SHP77 (cell line): Measurements from ENCODE around the gene ST6GAL1.
A peak's percentile ranks its signal among the peaks of the same experiment; 100 is the strongest.
"Not testable (repeated sequence)": the region's sequence is repeated elsewhere in the genome, so short reads cannot be mapped to it uniquely, and the experiment has no call there.

Source experiments
- DNase-seq, 2 experiments: peaks; one replicate each; lab custom pipeline; 2025; lab: John Stamatoyannopoulos, UW

The ST6GAL1 gene

DNA sequence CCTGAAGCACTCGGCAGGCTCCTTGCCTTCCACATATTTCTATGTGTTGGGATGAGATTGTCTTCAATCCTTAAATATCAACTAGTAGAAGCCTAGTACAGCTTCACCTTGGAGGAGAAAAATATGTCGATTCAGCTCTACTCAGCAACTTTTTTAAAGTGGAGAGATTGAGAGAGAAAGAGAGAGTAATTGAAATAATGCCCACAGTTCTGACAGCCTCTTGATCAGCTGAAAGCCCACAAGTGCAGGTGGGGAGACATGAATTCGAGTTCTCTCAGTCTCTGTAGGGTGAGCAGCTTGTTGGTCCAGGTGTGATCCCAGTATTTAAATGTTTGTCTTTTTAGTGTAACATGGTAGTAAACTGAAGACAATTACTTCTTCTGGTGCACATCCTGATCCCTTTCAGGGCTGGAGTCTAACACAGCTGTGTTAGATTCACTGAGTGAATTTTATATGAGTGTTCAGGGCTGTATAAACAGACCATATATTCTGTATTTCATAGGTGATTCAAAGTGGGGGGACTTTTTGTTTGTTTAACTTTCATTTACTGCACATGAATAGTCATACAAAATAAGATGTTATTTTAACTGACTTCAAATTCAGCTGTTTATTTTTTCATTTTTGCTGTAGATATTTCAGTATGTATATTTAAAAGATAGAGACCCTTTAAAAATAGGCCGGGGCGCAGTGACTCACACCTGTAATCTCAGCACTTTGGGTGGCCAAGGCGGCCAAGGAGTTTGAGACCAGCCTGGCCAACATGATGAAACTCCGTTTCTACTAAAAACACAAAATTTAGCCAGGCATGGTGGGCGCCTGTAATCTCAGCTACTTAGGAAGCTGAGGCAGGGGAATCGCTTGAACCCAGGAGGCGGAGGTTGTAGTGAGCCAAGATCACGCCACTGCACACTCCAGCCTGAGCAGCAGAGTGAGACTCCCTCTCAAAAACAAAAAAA lies 64.0 kb downstream of the ST6GAL1 start:
- no peak for DNase-seq

DNA sequence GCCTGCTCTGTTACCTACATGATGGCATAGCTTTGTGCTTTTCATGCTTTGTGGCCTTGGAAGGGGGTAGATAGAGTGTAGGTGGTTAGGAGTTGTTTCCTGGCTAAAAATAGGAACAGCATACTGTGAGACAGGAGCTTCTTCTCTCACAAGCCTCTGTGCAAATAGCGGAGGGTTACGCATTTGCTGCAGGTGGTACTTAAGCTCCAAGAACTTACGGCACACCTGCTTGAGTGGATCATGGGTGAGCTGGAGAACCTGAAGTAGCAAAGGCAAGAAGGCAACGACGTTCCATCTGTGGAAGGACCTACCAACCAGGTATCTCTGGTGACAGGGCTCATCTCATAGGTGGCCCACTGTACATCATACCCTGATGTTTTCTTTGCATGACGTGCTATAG lies 66.0 kb downstream of the ST6GAL1 start:
- DNase-seq, result peak; percentile 6 to 23

DNA sequence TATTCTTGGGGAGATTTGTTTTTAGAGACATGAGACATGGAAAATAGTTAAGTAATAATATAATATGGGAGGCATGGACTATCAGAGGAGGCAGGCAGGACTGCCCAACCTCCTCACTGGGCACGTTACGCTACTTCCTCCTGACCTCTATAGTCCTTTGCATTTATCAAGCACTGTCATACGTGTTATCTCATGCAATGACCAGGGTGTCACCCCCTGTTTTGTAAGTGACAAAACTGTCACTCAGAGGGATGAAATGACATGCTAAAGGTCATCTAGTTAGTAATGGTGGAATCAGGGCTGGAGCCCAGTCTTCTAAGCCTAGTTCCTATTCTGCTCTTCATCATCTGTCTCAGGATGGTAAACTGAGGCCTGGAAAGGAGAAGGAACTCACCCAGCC lies 66.7 kb downstream of the ST6GAL1 start:
- no peak for DNase-seq

DNA sequence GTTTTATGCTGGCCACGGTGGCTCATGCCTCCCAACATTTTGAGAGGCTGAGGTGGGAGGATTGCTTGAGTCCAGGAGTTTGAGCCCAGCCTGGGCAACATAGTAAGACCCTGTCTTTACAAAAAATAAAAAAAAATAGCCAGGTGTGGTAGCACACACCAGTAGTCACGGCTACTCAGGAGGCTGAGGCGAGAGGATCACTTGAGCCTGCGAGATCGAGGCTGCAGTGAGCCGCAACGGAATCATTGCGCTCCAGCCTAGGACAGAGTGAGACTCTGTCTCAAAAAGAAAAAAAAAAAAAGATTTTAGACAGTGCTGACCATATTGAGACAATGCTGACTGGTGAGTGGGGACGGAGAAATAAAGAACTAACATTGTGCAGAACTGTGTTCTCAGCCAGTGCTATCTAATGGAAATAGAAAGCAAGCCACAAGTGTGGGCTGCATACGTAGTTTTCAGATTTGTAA lies 67.2 kb downstream of the ST6GAL1 start:
- DNase-seq, result no peak

DNA sequence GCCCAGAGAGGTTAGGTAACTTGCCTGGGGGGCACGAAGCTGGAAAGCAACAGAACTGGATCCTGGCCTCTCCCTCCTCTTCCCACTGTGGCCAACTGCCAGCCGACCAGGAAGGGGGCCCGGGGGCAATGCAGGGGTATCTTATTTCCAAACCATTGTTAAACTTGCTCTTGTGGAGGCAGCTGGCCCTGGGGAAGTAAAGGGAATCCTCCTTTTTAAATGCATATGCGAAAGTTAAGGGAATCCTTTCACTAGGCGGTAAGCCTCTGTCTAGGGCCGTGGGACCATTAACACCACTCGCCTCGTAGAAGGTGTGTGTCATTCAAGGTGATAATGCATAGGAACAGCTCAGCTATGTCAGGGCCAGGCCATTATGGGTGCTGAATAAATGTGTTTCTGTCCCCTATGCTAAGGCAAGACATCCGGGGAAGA lies 68.6 kb downstream of the ST6GAL1 start:
- no peak for DNase-seq

DNA sequence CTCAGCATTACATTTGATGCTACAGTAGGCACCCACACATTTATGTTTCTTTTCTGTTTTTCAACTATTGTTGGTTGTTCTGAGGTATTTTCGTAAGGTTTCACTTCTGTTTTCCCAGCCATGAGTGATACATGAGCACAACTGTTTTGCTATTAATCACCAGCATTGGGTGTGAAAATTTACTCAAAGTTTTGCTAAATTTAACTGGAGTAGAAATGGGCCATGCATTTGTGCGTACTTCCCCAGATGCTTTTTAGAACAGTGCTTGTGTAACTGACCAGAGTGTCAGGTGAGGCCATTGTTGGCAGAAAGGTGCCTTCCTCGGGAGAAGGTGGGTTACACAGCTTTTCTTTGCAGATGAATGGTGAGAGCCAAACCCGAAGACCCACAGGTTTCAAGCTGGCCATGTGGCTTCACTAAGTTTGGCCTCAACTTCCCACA lies 70.4 kb downstream of the ST6GAL1 start:
- no peak for DNase-seq

DNA sequence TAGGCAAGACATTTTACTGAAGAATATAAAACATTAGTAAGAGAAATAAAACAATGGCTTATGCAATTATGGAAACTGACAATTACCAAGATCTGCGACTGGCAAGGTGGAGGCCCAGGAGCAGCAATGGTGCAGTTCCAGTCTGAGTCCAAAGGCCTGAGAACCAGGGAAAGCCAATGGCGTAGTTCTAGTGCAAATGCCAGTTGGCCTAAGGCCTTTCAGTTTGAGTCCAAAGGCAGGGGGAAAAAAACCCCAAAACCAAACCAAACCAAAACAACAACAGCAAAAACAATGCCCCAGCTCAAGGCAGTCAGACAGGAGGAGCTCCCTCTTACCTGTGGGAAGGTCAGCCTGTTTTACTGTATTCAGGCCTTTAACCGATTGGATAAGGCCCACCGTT lies 72.6 kb downstream of the ST6GAL1 start:
- no peak for DNase-seq

DNA sequence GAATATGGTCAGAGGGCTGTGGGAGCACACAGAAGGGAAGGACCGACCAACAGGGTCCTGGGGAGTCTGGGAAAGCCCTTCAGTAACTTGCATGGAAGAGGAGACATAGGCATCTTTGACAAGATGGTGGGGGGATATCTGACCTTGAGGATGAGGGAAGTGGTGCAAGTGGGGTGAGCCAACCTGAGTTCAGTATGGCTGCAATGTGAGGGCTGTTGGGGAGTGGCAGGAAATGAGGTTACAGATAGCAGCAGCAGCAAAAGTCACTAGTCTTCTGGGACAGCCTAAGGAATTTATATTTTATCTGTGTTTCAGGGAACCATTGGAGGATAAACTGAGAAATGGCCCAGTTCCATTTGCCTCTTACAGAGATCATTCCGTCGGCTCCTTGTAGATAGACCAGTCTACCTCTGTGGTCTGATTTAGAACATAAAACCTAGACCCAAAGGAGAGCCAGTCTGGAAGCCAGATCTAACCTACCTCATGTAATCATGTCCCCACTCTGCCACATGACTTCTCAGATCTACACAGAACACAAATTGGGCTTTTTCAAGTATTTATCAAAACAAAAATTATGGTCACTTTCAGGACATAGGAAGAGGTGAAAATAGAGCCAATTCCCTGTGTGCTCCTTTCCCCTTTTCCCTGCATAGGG lies 75.6 kb downstream of the ST6GAL1 start:
- DNase-seq, result no peak

DNA sequence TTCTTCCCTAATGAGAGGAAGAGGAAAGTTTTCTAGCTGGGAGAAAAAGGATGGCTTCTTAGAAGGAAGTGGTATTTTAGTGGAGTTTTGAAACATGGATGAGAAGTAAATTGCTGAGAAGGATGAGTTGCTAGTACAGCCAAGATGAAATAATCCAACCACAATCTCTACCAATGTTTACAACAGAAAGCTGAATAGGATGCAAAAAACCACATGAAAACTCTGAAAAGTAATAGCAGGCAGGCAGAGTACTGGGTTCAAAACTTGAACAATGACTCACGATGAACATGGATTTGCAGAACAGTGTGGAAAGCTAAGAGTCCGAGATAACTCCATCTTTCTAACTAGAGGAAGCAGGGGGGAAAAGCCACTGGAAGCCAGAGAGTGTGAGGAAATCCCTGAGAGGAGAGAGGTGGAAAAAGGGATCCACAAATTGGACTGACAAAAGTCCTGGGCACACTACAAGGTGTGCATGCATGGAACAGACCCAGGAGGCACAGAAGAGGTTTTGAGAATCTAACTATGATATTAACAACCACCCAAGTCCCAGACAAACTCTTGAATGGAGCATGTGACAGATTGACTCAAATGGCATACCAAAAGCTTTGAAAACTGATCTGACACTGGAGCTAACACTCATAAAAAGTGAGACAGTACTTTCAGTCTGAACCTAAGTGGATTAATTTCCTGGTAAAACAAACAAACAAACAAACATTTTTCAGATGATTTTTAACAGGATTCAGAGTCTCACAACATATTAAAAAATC lies 76.7 kb downstream of the ST6GAL1 start:
- DNase-seq, result no peak

DNA sequence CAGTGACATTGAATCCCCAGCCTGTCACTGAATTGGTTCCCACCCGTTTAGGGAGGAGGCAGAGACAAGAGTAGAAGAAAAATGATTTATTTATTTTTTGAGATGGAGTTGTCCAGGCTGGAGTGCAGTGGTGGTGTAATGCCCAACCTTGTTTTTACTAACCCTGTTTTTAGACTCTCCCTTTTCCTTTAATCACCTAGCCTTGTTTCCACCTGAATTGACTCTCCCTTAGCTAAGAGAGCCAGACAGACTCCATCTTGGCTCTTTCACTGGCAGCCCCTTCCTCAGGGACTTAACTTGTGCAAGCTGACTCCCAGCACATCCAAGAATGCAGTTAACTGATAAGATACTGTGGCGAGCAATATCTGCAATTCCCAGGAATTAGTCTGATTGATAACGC lies 80.1 kb downstream of the ST6GAL1 start:
- DNase-seq, result not testable (repeated sequence)

DNA sequence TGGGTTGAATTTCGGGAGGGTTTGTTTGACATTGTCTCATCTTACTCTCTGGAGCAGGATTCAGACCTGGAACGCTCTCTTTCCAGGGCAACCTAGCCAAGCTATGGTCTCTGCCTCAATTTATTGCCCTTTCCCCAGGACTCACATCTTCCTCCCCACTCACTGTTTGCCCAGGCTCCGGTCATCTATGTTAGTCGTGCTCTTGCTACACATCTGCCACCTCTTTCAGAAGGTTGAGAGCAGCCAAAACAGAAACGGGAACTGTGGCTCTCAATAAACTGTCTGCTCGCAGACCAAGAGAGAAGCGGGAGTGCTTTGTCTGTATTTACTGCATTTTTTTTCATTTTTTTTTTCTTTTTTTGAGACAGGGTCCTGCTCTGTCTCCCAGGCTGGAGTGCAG lies 81.6 kb downstream of the ST6GAL1 start:
- no peak for DNase-seq

DNA sequence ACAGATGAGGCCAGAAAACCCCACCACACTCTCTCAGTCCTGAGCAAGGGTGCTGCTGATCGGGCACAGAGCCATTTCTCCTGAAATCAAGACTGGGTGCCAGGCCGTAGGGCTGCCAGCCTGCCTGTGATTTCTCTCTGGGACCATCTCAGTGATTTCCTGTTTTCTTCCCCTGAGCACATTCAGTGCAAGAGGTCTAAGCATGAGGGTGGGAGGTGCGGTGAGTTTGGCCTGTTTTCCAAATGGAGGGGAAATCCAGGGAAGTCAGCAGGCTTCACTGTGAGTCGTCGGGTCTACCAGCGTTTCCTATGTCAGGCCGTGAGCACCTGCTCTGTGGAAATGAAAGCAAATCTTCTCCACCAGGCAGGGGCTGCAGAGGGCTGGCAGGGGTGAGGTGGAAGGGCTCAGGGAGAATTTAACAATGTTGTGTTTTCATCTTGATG lies 82.3 kb downstream of the ST6GAL1 start:
- DNase-seq, result peak in 1 of 2 experiments; percentile 14

DNA sequence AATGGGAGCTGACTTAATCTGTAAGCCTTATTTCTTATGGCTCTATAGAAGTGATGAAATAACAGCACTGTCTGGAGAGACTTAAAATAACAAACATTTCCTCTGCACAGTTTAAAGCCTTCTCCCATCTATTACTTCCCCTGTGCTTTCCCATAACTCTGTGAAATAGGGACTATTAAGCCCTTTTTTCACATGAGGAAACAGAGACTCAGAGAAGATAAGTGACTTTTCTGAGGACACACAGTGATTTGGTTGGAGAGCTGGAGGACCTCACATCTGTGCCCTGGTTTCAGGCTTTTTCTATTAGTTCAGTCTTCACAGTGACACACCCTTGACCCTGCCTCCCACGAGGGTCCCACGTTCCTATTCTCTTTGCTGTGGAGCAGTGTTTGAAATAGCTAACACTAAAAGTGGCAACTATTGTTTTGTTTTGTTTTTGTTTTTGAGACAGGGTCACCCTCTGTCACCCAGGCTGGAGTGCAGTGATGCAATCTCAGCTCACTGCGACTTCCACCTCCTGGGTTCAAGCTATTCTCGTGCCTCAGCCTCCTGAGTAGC lies 82.9 kb downstream of the ST6GAL1 start:
- DNase-seq, result no peak

DNA sequence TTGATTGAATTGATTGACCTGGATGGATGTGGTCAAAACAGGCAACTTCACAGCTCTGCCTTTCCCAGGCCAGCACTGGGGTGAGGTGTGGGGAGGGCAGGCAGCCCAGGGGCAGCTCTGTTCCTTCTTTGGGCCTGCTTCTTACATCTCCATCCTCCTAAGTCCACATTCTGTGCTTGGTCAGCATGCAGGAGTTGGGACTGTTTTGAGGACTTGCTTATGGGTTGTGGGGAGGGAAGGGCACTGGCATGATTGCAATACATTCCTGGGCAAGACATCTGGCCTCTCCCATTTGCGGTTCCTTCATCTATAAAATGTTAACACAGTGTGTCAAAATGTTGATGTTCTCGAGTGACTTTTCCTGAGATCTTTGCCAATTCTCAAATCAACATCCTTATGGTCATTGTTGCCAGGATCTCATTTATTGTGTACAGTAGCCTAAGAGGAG lies 84.1 kb downstream of the ST6GAL1 start:
- DNase-seq, result no peak

DNA sequence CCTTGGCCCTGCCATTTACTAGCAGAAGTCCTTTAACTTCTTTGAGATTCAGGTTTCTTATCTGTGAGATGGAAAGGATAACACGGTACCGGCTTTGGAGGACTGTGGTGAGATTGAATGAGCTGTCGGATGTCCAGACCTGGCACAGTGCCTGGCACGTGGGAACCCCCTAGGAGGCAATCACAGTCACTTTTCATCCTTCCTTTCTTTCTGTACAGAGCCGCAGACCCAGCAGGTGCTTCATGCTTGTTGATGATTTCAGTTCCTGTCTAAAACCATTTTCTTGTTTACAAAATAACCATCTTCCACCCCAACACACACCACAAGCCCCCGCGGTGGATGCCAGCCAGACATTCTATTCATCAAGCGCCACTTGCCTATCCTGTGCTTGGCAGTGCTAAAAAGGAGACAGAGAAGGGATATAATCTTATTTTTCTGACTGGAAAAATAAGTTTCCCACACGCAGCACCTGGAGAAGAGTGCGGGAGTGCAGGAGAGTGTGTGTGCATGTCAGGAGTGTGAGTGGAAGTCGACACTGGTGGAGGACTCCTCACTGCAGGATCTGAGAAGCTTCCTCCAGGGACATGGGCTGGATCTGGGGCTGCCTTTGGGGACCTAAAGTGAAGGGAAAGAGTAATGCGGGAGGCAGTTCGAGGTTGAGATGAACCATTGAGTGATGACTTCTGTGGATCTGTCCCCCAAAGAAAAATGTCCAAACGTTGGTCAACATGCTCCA lies 85.7 kb downstream of the ST6GAL1 start:
- no peak for DNase-seq

DNA sequence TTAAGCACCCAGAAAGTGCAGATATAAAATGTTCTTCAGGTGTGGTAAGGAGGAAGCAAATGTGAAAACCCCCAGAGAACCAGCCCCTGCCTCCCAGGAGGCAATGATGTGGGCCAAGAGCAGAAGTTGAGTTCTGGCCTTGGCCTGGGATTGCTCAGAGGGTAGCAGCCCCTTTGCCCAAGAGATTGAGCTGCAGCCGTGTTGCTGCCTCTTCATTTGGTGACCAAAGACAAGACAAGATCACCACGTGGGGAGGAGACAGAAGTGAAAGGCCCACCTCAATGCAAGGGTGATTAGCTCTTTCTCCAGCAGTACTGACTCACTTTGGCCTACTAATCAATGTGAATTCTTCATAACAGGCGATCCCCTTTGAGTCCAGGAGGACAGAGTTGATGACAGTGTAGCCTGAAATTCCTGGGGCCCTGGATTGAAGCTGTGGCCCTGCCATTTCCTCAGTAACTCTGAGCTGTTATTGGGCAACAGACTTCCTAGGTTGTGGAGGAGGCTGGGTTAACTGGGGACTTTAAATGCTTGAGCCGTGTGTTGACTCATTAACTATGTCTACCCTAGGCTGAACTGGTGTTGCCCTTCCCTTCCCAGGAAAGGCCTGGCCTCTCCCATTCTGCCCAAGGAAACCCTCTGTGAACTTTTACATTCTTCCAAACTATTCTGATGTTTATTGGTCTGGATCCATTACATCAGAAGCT lies 86.5 kb downstream of the ST6GAL1 start:
- no peak for DNase-seq

DNA sequence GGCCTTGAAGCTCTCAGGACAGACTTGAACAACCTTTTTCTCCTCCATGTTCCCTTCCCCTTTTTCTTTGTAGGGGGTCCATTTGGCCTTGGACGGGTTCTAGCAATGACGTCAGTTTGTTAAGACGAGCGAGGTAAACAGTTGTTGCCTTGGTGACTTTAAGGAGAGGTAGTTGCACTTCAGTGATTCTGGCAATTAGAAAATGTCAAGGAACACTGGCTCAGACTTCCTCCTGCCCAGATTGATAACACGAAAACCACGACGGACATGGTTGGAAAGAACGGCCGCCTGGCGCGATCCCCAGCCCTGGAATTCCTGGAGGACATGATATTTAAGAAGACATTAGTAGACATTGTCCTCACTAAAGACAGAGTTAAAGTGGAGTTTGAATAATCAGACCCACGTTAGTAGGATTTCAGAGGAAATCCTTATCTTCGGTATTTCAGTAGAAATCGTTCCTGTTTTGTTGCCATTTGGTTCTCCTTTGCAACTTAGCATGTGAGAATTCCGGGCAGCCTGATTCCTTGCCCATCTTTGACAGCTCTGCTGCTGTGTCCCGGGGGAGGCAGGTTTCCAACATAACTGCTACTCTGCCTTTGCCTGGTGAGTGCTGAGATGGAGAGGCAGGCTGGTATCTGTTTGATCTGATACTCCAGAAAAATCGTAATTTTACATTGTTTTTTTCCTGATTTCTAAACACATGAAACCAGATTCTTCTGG lies 87.3 kb downstream of the ST6GAL1 start:
- no peak for DNase-seq

DNA sequence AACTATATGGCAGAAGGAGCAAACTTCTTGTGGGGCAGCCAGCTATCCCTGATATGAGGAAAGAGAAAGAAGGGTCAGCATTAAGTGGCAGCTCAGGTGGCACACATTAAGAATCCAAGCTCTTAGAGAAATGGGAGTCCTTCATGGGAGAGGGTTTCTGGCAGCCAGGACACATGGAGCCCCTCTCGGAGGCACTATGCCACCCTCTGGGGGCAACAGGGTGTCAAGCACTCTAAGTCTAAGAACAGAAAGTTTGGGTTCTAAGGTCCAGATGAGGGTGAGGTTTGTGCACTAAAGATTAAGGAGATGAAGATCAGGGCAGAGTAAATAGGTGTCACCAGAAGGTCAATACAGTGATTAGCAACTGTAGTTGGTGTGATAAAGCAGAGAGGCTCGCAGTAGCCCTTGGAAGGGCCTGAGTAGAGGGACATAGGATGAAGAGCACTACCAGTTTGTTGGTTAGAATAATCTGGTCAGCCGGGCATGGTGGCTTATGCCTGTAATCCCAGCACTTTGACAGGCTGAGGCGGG lies 89.3 kb downstream of the ST6GAL1 start:
- DNase-seq, result no peak

DNA sequence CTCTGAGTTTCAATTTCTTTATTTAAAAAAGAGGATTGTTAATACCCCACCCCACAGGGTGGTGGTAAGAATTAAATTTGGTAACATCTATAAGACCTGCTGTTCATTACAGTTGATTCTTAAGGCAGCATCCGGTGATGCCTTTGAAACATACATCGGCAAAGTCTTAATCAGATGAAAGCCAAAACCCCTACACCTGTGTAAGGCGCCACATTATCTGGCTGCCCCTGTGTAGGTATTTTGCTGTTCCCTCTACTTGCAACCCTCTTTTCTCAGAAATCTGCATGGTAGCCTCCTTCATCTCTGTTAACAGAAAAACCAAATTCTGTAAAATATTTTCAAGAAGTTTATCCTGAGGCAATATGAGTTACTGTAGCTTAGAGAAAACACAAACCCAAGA lies 90.0 kb downstream of the ST6GAL1 start:
- no peak for DNase-seq
